T-helper 17 cell (primary cell): ENCODE data around the gene ATAD3B. TPM values are rescaled to one million over a fixed set of nuclear protein-coding genes. Genes with fewer than 3 reads are reported as not detected.

ENCODE experiments used
- ATAC-seq: fragments of 150-1000 bp; cut with Tn5 transposase; 2 replicates; pipeline ENCODE4 v1.10.0; 2021; ENCODE audit warnings: mild to moderate bottlenecking, moderate library complexity
- DNase-seq, 3 donors: peaks; one replicate each; pipeline versions ENCODE4 v3.0.0 to v3.0.0-alpha.2; 2020 to 2021
- H3K9me3 ChIP-seq: one replicate; pipeline ENCODE4 v1.7.0; 2013; ENCODE audit warnings: low read length, mild to moderate bottlenecking; ENCODE audit not compliant: control insufficient read depth, poor library complexity, severe bottlenecking
- H3K27ac Mint-ChIP-seq: one replicate; pipeline ENCODE4 v1.8.0; 2022; ENCODE audit warnings: mild to moderate bottlenecking, moderate library complexity, mixed read lengths
- H3K27me3 Mint-ChIP-seq: one replicate; pipeline ENCODE4 v1.8.0; 2022; ENCODE audit warnings: mixed read lengths
- H3K36me3 Mint-ChIP-seq: one replicate; pipeline ENCODE4 v1.8.0; 2022; ENCODE audit warnings: low read depth, mixed read lengths
- H3K4me1 Mint-ChIP-seq: one replicate; pipeline ENCODE4 v1.8.0; 2022; ENCODE audit warnings: mild to moderate bottlenecking, mixed read lengths
- H3K4me3 Mint-ChIP-seq: one replicate; pipeline ENCODE4 v1.8.0; 2022; ENCODE audit warnings: mild to moderate bottlenecking, moderate library complexity, mixed read lengths
- total RNA-seq, 4 donors: library from RNA in 2 of 4; stranded (reverse) in 2 of 4; gene quantifications; one replicate each; pipeline ENCODE4 v1.2.3 and lab custom pipeline; 2022 to 2026

The ATAD3B gene
- total RNA-seq, 2 donors from 2014 or later, result 41.7 to 45.1 TPM

DNA sequence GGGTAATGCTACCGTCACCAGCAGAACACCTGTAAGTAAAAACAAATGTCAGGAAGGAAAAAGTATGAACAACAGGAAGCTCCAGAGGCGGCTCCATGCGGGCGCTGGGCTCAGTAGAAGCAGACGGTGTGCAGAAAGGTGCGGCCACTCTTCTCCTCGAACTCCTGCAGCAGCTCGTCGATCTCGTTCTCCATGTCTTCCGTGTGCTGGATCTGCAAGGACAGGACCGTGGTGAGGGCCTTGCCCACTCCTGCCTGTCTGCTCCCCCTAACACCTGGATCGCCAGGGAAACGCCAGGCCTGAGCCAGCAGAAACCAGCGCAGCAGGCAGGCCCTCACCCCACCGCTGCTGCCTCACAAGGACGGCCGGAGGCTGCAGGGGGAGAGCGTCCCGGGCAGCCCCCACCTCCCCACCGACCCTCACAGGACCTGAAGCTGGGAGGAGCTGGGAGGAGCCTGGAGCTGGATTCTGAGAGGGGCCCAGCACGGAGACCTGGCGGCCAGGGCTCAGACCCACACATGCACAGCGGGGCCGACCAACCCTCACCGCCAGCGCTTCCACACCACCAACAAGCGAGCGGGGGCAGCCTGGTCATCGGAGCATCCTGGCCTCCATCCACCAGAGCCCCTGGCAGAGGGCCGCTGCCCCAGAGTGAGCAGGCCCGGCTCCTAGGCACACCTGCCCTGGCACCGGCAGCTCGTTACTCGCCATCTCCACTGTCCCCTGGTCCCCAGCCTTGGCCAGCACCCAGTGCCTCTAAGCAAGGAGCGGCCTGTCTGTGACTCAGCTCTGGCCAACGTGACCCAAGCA, 70.6 kb downstream of the ATAD3B start:
- H3K4me3 Mint-ChIP-seq, result peak overlapping the region; percentile 75

DNA sequence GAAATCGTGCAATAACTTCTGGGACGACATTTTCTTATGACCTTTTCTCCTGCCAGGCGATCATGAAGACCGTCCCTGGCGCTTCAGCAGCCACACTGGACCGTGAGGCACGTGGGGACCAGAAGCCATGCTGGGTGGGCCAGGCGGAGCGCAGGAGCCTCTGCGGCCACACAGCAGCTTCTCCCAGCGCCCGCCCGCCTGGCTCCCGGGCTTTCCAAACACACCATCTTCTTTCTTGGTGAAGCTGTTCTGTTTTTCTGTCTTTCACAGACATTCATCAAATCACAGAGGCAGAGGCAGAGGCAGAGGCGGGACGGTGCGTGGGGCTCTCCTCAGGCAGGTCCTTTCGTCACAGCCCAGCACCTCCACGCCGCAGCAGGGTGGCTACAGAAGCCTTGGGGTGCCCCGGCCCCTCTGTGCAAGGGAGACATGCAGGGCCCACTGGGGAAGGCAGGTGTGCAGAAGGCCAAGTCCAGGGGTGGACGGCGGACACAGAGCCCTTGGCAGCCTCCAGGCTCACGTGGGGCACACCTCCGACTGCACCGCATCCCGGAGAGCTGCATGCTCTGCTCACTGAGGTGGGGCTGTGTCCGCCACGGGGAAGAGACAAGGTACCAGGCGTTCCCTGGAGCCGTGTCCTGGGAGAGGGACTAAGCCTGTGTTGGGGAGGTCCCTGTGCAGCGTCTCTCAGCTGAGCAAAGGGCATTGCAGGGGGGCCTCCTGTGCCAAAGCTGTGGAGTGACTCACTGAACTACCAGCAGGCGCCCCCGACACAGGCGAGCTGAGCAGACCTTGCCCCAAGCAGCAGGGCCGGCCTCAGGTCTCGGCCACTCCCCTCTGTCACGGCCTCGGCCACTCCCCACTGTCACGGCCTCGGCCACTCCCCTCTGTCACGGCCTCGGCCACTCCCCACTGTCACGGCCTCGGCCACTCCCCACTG, 71.5 kb downstream of the ATAD3B start:
- Mint-ChIP-seq H3K27ac (no peak overlapping the region), H3K36me3 (no peaks in the 10 kb centered on the region), H3K4me3 (no peak overlapping the region), H3K4me1 (peaks cover 5% of the 10 kb centered on the region), H3K27me3 (no peaks in the 10 kb centered on the region)
- ATAC-seq (no peak), DNase-seq (no peak)
- H3K9me3 ChIP-seq, result no peaks in the 10 kb centered on the region

More for the DNA sequence above, 70.6 kb downstream of the ATAD3B start:
- DNase-seq, result no peak
- H3K27ac Mint-ChIP-seq, result no peak overlapping the region
- no peaks in the 10 kb centered on the region for H3K36me3 Mint-ChIP-seq
- H3K4me1 Mint-ChIP-seq, result peaks cover 5% of the 10 kb centered on the region
- H3K27me3 Mint-ChIP-seq, result no peaks in the 10 kb centered on the region
- H3K9me3 ChIP-seq, result no peaks in the 10 kb centered on the region
- no peak for ATAC-seq

DNA sequence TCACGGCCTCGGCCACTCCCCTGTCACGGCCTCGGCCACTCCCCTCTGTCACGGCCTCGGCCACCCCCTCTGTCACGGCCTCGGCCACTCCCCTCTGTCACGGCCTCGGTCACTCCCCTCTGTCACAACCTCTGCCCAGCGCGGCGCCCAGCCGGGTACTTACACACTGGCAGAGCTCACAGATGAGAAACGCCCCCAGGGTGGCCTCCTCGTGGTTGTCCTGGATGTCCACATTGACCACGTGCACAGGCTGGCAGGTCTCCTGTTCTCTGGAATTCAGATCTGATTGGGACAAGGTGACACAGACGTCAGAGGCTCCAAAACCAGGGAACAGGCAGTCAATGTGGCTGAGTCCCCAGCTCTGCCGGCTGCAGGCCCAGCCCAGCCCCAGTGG, 72.1 kb downstream of the ATAD3B start:
- DNase-seq (no peak), ATAC-seq (no peak)

DNA sequence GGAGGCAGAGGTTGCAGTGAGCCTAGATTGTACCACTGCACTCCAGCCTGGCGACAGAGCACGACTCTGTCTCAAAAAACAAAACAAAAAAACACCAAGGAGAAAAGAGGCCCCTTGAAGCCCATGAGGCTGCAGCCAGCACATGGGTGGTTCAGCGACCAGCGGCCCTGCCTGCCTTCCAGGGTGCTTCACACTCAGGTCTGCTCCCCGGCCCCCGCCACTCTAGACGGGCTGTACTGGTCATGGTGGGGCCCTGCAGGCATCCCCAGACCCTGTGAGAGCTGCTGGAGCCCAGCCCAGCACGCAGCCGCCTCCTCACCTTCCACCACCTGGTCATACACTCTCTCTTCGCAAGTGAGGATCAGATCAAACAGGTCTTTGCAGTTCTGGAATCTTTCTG, 73.0 kb downstream of the ATAD3B start:
- Mint-ChIP-seq H3K36me3 (no peaks in the 10 kb centered on the region), H3K4me1 (peaks cover 4% of the 10 kb centered on the region)
- H3K9me3 ChIP-seq, result no peaks in the 10 kb centered on the region

More for the DNA sequence above, 72.1 kb downstream of the ATAD3B start:
- Mint-ChIP-seq H3K36me3 (no peaks in the 10 kb centered on the region), H3K4me3 (no peak overlapping the region), H3K27me3 (no peaks in the 10 kb centered on the region), H3K4me1 (peaks cover 5% of the 10 kb centered on the region), H3K27ac (no peak overlapping the region)
- no peaks in the 10 kb centered on the region for H3K9me3 ChIP-seq

More for the DNA sequence above, 73.0 kb downstream of the ATAD3B start:
- DNase-seq (no peak), ATAC-seq (no peak)
- Mint-ChIP-seq H3K27ac (no peak overlapping the region), H3K27me3 (no peaks in the 10 kb centered on the region), H3K4me3 (no peak overlapping the region)

Other genes with a start within 250 kb of the ATAD3B start
- gene SDF4, start 239.8 kb upstream of the ATAD3B start, total RNA-seq, result 100 to 1,000 TPM; 129 to 146 TPM
- gene B3GALT6, start 239.5 kb upstream of the ATAD3B start, total RNA-seq, result 1 to 10 TPM; 8.4 to 9.4 TPM
- 1 to 10 TPM in 1 of 2 donors, under 1 TPM in 1; 0.91 to 2.0 TPM for gene C1QTNF12, start 225.0 kb upstream of the ATAD3B start, total RNA-seq
- 10 to 100 TPM; 50.6 to 57.7 TPM for gene UBE2J2, start 197.9 kb upstream of the ATAD3B start, total RNA-seq
- gene SCNN1D, start 191.3 kb upstream of the ATAD3B start, total RNA-seq, result 1 to 10 TPM; 4.6 to 8.0 TPM
- gene ACAP3, start 163.8 kb upstream of the ATAD3B start, total RNA-seq, result 10 to 100 TPM; 63.5 to 66.2 TPM
- gene PUSL1, start 163.2 kb upstream of the ATAD3B start, total RNA-seq, result 10 to 100 TPM; 10.6 to 14.9 TPM
- 100 to 1,000 TPM; 130 to 132 TPM for gene INTS11, start 147.1 kb upstream of the ATAD3B start, total RNA-seq
- gene CPTP, start 147.0 kb upstream of the ATAD3B start, total RNA-seq, result 10 to 100 TPM; 14.3 to 15.7 TPM
- gene TAS1R3, start 140.5 kb upstream of the ATAD3B start, total RNA-seq, result under 1 TPM; 0.72 to 0.96 TPM
- 10 to 100 TPM; 41.0 to 45.8 TPM for gene DVL1, start 122.3 kb upstream of the ATAD3B start, total RNA-seq
- 1 to 10 TPM in 1 of 2 donors, under 1 TPM in 1; 0.42 to 1.0 TPM for gene MXRA8, start 113.2 kb upstream of the ATAD3B start, total RNA-seq
- 10 to 100 TPM; 58.3 to 62.6 TPM for gene AURKAIP1, start 96.6 kb upstream of the ATAD3B start, total RNA-seq
- gene CCNL2, start 72.4 kb upstream of the ATAD3B start, total RNA-seq, result 100 to 1,000 TPM; 231 to 252 TPM
- 10 to 100 TPM; 88.0 to 92.1 TPM for gene MRPL20, start 64.5 kb upstream of the ATAD3B start, total RNA-seq
- not detected for gene ANKRD65, start 50.5 kb upstream of the ATAD3B start, total RNA-seq
- not detected for gene VWA1, start 36.1 kb upstream of the ATAD3B start, total RNA-seq
- gene ATAD3C, start 22.1 kb upstream of the ATAD3B start, total RNA-seq, result 1 to 10 TPM in 1 of 2 donors, under 1 TPM in 1; 0.13 to 2.9 TPM
- gene ATAD3A, start 40.4 kb downstream of the ATAD3B start, total RNA-seq, result 10 to 100 TPM; 20.3 to 23.3 TPM
- under 1 TPM in 1 of 2 donors, not detected in 1; 0.44 TPM for gene TMEM240, start 68.9 kb downstream of the ATAD3B start, total RNA-seq
- 100 to 1,000 TPM in 1 of 2 donors, 10 to 100 TPM in 1; 99.3 to 103 TPM for gene SSU72, start 103.1 kb downstream of the ATAD3B start, total RNA-seq
- 1 to 10 TPM; 3.3 to 3.4 TPM for gene FNDC10, start 128.4 kb downstream of the ATAD3B start, total RNA-seq
- gene MIB2, start 143.7 kb downstream of the ATAD3B start, total RNA-seq, result 10 to 100 TPM; 42.0 to 50.0 TPM
- 1 to 10 TPM; 3.9 to 4.2 TPM for gene MMP23B, start 160.4 kb downstream of the ATAD3B start, total RNA-seq
- gene CDK11B, start 187.2 kb downstream of the ATAD3B start, total RNA-seq, result 10 to 100 TPM; 43.9 to 49.8 TPM
- 10 to 100 TPM; 67.5 to 87.3 TPM for gene SLC35E2B, start 221.0 kb downstream of the ATAD3B start, total RNA-seq